Measurements from ENCODE around the gene CA12. TPM values are rescaled to one million over a fixed set of nuclear protein-coding genes. Genes with fewer than 3 reads are reported as not detected.

Gene CA12
- total RNA-seq: 38.3 and 211 TPM in 2 replicates

DNA sequence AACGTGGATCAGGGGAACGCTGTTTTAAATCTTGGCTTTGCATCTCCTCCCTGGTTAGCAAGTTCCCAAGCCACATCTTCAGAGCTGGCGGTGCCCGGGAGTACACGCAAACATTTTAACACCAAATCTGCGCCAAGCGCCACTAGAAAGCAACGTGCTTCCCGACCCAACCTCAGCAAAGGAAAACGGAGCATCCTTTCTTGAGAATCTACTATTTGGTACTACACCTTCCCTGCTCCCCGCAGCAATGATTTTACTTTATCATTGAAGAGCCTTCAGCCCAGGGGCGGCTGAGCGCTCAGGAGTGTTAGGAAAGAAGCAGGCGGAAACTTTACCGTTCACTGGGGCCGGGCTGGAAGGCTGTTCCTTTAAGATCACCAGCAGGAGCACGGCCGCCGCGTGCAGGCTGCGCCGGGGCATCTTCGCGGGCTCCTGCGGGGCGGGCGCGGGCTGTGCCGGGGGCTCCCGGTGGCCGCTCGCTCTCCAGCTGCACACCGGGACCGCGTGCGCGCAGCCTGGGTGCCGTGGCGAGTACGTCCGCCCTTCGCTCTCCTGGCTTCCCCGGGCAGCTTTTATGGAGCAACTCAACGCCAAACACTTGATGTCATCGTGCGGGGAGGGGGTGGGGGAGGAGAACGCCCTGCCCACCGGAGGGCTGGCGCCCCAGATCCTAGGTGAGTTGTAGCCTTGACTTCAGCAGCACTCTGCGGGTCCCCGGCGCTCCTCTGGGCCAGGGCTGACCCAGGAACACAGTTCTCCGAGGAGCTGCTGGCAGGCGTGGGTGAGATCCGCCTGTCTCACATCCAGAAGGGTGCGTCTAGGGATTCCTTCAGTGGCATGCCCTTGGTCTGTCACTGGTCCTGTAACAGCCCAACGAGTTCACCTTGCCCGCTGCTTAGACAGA, at the start of gene CA12:
CA12 (minus strand) TSS at position 546 of the 904 bp plus-strand sequence; CDS start at position 420, 126 bp downstream.

DNA sequence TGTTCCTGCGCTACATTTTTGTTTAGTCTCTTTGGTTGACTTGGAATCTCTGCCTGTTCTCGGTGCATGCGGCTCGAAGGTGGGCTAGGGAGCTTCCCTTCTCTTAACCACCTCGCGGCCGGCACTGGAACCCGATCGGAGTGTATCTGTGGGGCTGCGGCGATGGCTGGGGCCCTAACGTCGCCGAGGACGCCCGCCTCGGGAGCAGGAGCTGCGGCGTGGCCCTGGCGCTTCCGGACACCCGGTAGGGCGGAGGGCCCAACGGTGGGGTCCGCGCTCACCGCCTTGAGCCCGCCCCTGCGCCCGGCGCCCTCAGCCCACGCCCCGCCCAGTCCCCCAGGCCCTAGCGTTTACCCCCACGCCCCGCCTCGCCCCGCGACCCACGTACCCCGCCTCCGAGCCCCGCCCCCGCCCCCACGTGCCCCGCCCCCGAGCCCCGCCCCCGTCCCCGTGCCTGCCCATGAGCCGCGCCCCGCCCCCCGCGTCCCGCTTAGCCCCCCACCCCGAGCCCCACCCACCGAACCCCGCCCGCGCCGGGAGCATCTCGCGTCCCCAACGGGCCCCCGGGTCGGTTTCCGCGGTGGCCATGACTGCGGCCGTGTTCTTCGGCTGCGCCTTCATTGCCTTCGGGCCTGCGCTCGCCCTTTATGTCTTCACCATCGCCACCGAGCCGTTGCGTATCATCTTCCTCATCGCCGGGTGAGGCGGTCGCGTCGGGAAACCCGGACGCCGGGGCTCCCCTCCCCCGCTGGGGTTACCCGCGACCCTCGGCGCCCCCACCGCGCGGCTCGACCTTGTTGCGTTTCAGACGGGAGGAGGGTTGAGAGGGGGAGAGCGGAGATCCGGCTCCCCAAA, 104.4 kb downstream of the CA12 start, which contains the start of gene APH1B:
APH1B (plus strand) TSS at position 568 of the 855 bp plus-strand sequence; CDS start at position 587, 19 bp downstream.

Other genes with a start within 250 kb of the CA12 start
- 83.1 and 122 TPM in 2 replicates for gene RPS27L, start 224.4 kb downstream of the CA12 start, total RNA-seq
- gene RAB8B, start 192.2 kb downstream of the CA12 start, total RNA-seq: 27.3 and 32.1 TPM in 2 replicates
- 4.0 and 4.1 TPM in 2 replicates for gene APH1B, start 104.2 kb downstream of the CA12 start, total RNA-seq
- gene USP3, start 122.7 kb upstream of the CA12 start, total RNA-seq: 68.9 and 70.4 TPM in 2 replicates
- gene FBXL22, start 215.5 kb upstream of the CA12 start, total RNA-seq: 0.28 and 0.34 TPM in 2 replicates

Data from nasal cavity respiratory epithelium epithelial cell of viscerocranial mucosa (primary cell).